Measurements from ENCODE around the gene ANKRD23. TPM values are rescaled to one million over a fixed set of nuclear protein-coding genes. Genes with fewer than 3 reads are reported as not detected.

ANKRD23 gene
- total and polyA plus RNA-seq, 2 of the 4 experiments (the other 2 are of a cell fraction): 0.54 to 1.5 TPM

DNA sequence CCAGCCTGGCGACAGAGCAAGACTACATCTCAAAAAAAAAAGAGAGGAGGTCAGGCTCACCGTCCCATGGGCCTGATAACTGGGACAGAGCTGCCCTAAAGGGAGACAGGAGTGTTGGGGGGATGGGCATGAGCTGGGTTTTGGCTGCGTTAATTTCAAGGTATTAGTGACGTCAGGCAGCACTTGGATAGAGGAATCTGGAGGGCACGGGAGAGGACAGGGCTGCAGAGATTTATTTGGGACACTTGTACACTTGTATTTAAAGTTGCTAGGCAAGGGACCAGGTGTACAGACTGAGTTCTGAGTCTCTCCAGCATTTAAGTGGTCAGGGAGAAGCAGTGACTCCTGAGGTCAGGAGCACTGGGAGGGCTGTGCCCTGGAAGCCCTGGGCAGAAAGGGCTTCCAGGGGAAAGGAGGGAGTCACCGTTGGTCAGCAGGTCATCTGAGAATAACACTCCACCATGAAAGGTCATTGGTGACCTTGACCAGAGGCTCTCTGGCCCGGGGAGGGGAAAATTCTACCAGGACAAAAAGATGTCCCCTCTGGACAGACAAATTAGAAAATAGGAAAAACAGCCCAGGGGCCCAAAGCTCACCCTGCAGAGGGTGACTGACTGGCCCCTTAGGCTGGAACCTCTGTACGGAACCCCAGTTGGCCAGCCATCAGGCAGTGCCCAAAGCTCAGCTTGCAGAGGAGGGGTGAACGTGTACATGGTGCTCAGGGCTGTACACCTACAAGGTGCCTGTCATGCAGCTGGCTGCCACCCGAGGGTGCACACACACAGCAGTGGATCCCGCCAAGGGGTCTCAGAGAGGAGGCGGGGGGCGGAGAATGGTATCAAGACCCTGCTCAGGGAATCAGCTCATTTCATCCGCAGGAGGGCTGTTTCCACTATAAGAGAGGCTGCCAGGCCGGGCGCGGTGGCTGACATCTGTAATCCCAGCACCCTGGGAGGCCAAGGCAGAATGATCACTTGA is 50.8 kb downstream of the ANKRD23 start:
- Histone ChIP-seq H3K23ac (ENCODE audit: low read depth, low read length) (no peak overlapping the region), H4K5ac (ENCODE audit: low read depth, low read length) (no peak overlapping the region)

More for the DNA sequence above, 50.8 kb downstream of the ANKRD23 start:
- DNase-seq (no peak), ATAC-seq (ENCODE audit: low read depth) (no peak)
- Histone ChIP-seq H3K27me3 (ENCODE audit: control insufficient read depth, insufficient read depth, low read length) (no peaks in the 10 kb centered on the region), H3K36me3 (ENCODE audit: control insufficient read depth, insufficient read depth, low read length) (no peaks in the 10 kb centered on the region), H2AK5ac (ENCODE audit: low read depth, low read length) (no peak overlapping the region), H2BK15ac (ENCODE audit: low read depth, low read length) (no peak overlapping the region), H2AK9ac (replicated peaks; ENCODE audit: low read depth, low read length, poor library complexity) (no peak overlapping the region), H4K91ac (ENCODE audit: insufficient read depth, low read depth, low read length) (no peak overlapping the region), H3K4me1 (ENCODE audit: control insufficient read depth, insufficient read depth, low read length) (peaks cover 2% of the 10 kb centered on the region), H3K9me1 (ENCODE audit: insufficient read depth, low read length) (0 out of 2 replicates have a peak, but pooled peaks cover 6% of the 10 kb centered on the region), H3K4me3 (ENCODE audit: insufficient read depth, low read depth, low read length) (no peak overlapping the region), H3K79me1 (ENCODE audit: low read depth in 1 of 2, low read length in 2 of 2) (no peaks in the 10 kb centered on the region; a peak in 1 of 4 replicates), H3K4me2 (ENCODE audit: low read depth, low read length) (no peak overlapping the region), H2BK120ac (ENCODE audit: low read depth, low read length) (no peak overlapping the region), H2BK20ac (ENCODE audit: low read depth, low read length) (no peak overlapping the region), H2AFZ (replicated peaks; ENCODE audit: low read length, poor library complexity) (peak overlapping the region; percentile 48), H3K14ac (replicated peaks; ENCODE audit: low read depth, low read length) (no peak overlapping the region), H2BK5ac (ENCODE audit: low read depth, low read length, poor library complexity, severe bottlenecking) (no peak overlapping the region), H3K9ac (ENCODE audit: low read depth, low read length) (no peak overlapping the region), H3K56ac (ENCODE audit: extremely low read depth, insufficient read depth, low read length) (no peak overlapping the region), H3K4ac (ENCODE audit: low read depth, low read length) (no peak overlapping the region), H4K8ac (ENCODE audit: low read depth in 2 of 2, low read length in 2 of 2) (no peak overlapping the region), H3K18ac (ENCODE audit: low read depth, low read length) (no peak overlapping the region), H3K27ac (ENCODE audit: insufficient read depth, low read length) (no peak overlapping the region), H4K20me1 (ENCODE audit: insufficient read depth, low read length) (no peaks in the 10 kb centered on the region), H3K9me3 (ENCODE audit: control insufficient read depth, insufficient read depth, low read length) (no peaks in the 10 kb centered on the region)
- dilution Hi-C loops (cut with HindIII; ENCODE audit: low sequenced_read_pairs, unreplicated experiment): no loop called here
- ChIA-PET POLR2A (ENCODE audit: unreplicated experiment) (no interaction called here), CTCF (interaction anchor here (0.7 kb wide), 1 partner anchor 28 kb away, joined by 4 read pairs; no protein-coding TSS in a partner anchor)
- WGBS, 2 experiments (ENCODE audit: extremely low coverage in 2 of 2, insufficient read length in 1 of 2): 84% methylated on average over 11 of the region's 17 CpGs; no CpG with 5 or more reads in 1 of the 2 experiments
- in situ Hi-C loops (cut with MboI; ENCODE audit: low sequenced_read_pairs): no loop called here
- TF ChIP-seq SMC3 (IDR thresholded peaks at IDR 0.05; ENCODE audit: low read depth, low read length): no peak
- TF ChIP-seq CHD1 (IDR thresholded peaks at IDR 0.05; ENCODE audit: low read depth, low read length): no peak
- TF ChIP-seq RAD21 (IDR thresholded peaks at IDR 0.05; ENCODE audit: low read length): no peak
- intact Hi-C loops (cut with micrococcal nuclease): no loop called here
- BruUV-seq (replicated peaks): no TSS peak

Measured in IMR-90 (cell line).